ENCODE results near the gene FBXW5. TPM values are rescaled to one million over a fixed set of nuclear protein-coding genes. Genes with fewer than 3 reads are reported as not detected.

FBXW5 gene
- total RNA-seq, 1 experiment from 2014 or later, result 66.8 TPM

- Mint-ChIP-seq H3K9me3 (ENCODE audit: unreplicated experiment) (no peaks in the 10 kb centered on the region), H3K27ac (ENCODE audit: unreplicated experiment) (no peak overlapping the region), H3K4me1 (ENCODE audit: low read depth, unreplicated experiment) (peaks cover 18% of the 10 kb centered on the region), H3K4me3 (ENCODE audit: unreplicated experiment) (no peak overlapping the region), H3K36me3 (ENCODE audit: insufficient read depth, unreplicated experiment) (peaks cover 59% of the 10 kb centered on the region), H3K27me3 (ENCODE audit: insufficient read depth, unreplicated experiment) (no peaks in the 10 kb centered on the region)
- no peak for TF ChIP-seq CTCF (IDR thresholded peaks at IDR 0.05; ENCODE audit: insufficient read depth in 1 of 2, low read depth in 1 of 2, low read length in 1 of 2, severe bottlenecking in 1 of 2, unreplicated experiment in 1 of 2)
- POLR2A ChIA-PET, result interaction anchor here (0.5 kb wide), 1 partner anchor 186 kb away, joined by 3 read pairs; the partner anchor contains the start of gene MAN1B1
- CTCF ChIA-PET, result no interaction called here
- intact Hi-C loops (cut with micrococcal nuclease; ENCODE audit: unreplicated experiment), result no loop called here
- H3K36me3 ChIP-seq (ENCODE audit: control insufficient read depth, insufficient read depth, low read length), result no peaks in the 10 kb centered on the region
- H3K4me1 ChIP-seq, result peaks cover 19% of the 10 kb centered on the region
- DNase-seq, result no peak
- H3K4me3 ChIP-seq (ENCODE audit: low read depth, low read length), result no peak overlapping the region
- no TSS peak for BruUV-seq (replicated peaks)
- H3K9me3 ChIP-seq, result no peaks in the 10 kb centered on the region
- no peaks in the 10 kb centered on the region for H3K27me3 ChIP-seq (replicated peaks; ENCODE audit: control insufficient read depth, insufficient read depth, low read length)
Observed at GRCh38 chr9:136900556-136900955, 44.0 kb downstream of the FBXW5 start.

- Mint-ChIP-seq H3K4me1 (ENCODE audit: low read depth, unreplicated experiment) (peaks cover 18% of the 10 kb centered on the region), H3K27me3 (ENCODE audit: insufficient read depth, unreplicated experiment) (no peaks in the 10 kb centered on the region), H3K36me3 (ENCODE audit: insufficient read depth, unreplicated experiment) (peaks cover 61% of the 10 kb centered on the region), H3K27ac (ENCODE audit: unreplicated experiment) (no peak overlapping the region), H3K4me3 (ENCODE audit: unreplicated experiment) (no peak overlapping the region), H3K9me3 (ENCODE audit: unreplicated experiment) (no peaks in the 10 kb centered on the region)
- H3K4me3 ChIP-seq (ENCODE audit: low read depth, low read length), result no peak overlapping the region
- intact Hi-C loops (cut with micrococcal nuclease; ENCODE audit: unreplicated experiment), result no loop called here
- no peaks in the 10 kb centered on the region for H3K27me3 ChIP-seq (replicated peaks; ENCODE audit: control insufficient read depth, insufficient read depth, low read length)
- H3K9me3 ChIP-seq, result no peaks in the 10 kb centered on the region
- no peak for TF ChIP-seq CTCF (IDR thresholded peaks at IDR 0.05; ENCODE audit: insufficient read depth in 1 of 2, low read depth in 1 of 2, low read length in 1 of 2, severe bottlenecking in 1 of 2, unreplicated experiment in 1 of 2)
- ChIA-PET CTCF (no interaction called here), POLR2A (no interaction called here)
- H3K4me1 ChIP-seq, result peaks cover 19% of the 10 kb centered on the region
- DNase-seq, result no peak
- H3K36me3 ChIP-seq (ENCODE audit: control insufficient read depth, insufficient read depth, low read length), result no peaks in the 10 kb centered on the region; the same call in 1 of the 2 replicates
- BruUV-seq (replicated peaks), result no TSS peak
Observed at GRCh38 chr9:136899196-136899595, 45.3 kb downstream of the FBXW5 start.

DNA sequence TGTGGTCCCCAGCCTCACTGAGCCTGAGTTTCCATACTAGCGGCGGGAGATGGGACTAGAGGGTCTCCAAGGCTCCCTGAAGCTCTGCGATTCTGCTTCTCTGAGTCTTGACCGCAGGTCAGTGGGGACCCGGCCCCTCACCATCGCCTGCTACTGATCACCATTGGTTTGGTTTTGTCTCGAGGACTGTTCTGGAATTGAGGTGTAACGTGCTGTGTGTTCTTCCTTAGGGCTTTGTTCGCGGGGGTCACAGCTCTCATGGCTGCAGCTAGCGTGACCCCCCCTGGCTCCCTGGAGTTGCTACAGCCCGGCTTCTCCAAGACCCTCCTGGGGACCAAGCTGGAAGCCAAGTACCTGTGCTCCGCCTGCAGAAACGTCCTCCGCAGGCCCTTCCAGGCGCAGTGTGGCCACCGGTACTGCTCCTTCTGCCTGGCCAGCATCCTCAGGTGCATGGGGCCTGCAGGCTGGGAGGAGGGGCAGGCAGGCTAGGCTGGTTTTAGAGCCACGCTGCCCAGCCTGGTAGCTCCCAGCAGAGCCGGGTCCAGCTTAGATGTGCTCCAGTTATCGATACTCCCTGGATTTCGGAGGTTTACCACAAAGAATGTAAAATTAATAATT is 45.9 kb downstream of the FBXW5 start:
- Mint-ChIP-seq H3K36me3 (ENCODE audit: insufficient read depth, unreplicated experiment) (peaks cover 62% of the 10 kb centered on the region), H3K27ac (ENCODE audit: unreplicated experiment) (no peak overlapping the region), H3K4me1 (ENCODE audit: low read depth, unreplicated experiment) (peaks cover 18% of the 10 kb centered on the region), H3K4me3 (ENCODE audit: unreplicated experiment) (no peak overlapping the region), H3K27me3 (ENCODE audit: insufficient read depth, unreplicated experiment) (no peaks in the 10 kb centered on the region), H3K9me3 (ENCODE audit: unreplicated experiment) (no peaks in the 10 kb centered on the region)
- H3K27me3 ChIP-seq (replicated peaks; ENCODE audit: control insufficient read depth, insufficient read depth, low read length), result no peaks in the 10 kb centered on the region
- H3K36me3 ChIP-seq (ENCODE audit: control insufficient read depth, insufficient read depth, low read length), result no peaks in the 10 kb centered on the region; the same call in 1 of the 2 replicates
- POLR2A ChIA-PET, result no interaction called here
- intact Hi-C loops (cut with micrococcal nuclease; ENCODE audit: unreplicated experiment), result no loop called here
- no TSS peak for BruUV-seq (replicated peaks)
- H3K4me1 ChIP-seq, result peaks cover 19% of the 10 kb centered on the region
- CTCF ChIA-PET, result no interaction called here
- no peaks in the 10 kb centered on the region for H3K9me3 ChIP-seq
- no peak for TF ChIP-seq CTCF (IDR thresholded peaks at IDR 0.05; ENCODE audit: insufficient read depth in 1 of 2, low read depth in 1 of 2, low read length in 1 of 2, severe bottlenecking in 1 of 2, unreplicated experiment in 1 of 2)
- DNase-seq, result no peak
- no peak overlapping the region for H3K4me3 ChIP-seq (ENCODE audit: low read depth, low read length)

All from Caco-2 (cell line).